ENCODE measurements around the gene UROD.

Gene UROD

GRCh38 chr1:45010855-45011811, 921 bp upstream of the UROD start, which contains the start of gene HECTD3:
Gene HECTD3 (minus strand): TSS chr1:45011324. CDS start chr1:45011257, 67 bp downstream.
- Histone ChIP-seq H3K9me2 (replicated peaks; ENCODE audit: insufficient read depth, low read length) (no peaks in the 10 kb centered on the region), H4K20me1 (ENCODE audit: insufficient read depth, low read length) (no peaks in the 10 kb centered on the region), H3K4me1 (ENCODE audit: low read length) (peaks cover 11% of the 10 kb centered on the region), H3K9me3 (replicated peaks; ENCODE audit: insufficient read depth, low read length) (no peaks in the 10 kb centered on the region), H3F3A (ENCODE audit: insufficient read depth, low read length) (peaks cover 10% of the 10 kb centered on the region; the same call in 1 of the 2 replicates), H3K9ac (ENCODE audit: low read length) (peak within 1 kb of the TSS; percentile 67), H3K4me2 (ENCODE audit: low read depth, low read length) (peak within 1 kb of the TSS; percentile 65), H3K79me2 (ENCODE audit: low read length) (peaks cover 31% of the 10 kb centered on the region), H2AFZ (ENCODE audit: low read length) (peak within 1 kb of the TSS; percentile 97), H3K27me3 (replicated peaks; ENCODE audit: insufficient read depth, low read length) (no peaks in the 10 kb centered on the region), H3K27ac (ENCODE audit: low read length) (peak within 1 kb of the TSS; percentile 36; the same call in 1 of the 2 replicates), H3K36me3 (replicated peaks; ENCODE audit: insufficient read depth, low read length) (no peaks in the 10 kb centered on the region), H3K4me3 (ENCODE audit: low read length) (peak within 1 kb of the TSS; percentile 75)
- peak; percentile 88 for DNase-seq
- TF ChIP-seq EZH2 (optimal IDR thresholded peaks at IDR 0.05; ENCODE audit: low read depth, low read length) (no peak), EZH2phosphoT487 (IDR thresholded peaks at IDR 0.05; ENCODE audit: low read length) (no peak), CTCF (IDR thresholded peaks at IDR 0.05; ENCODE audit: low read length) (no peak)

- Histone ChIP-seq H3F3A (ENCODE audit: insufficient read depth, low read length) (peaks cover 10% of the 10 kb centered on the region; the same call in 1 of the 2 replicates), H3K79me2 (ENCODE audit: low read length) (peaks cover 31% of the 10 kb centered on the region), H3K9ac (ENCODE audit: low read length) (peak overlapping the region; percentile 67), H3K4me1 (ENCODE audit: low read length) (peaks cover 11% of the 10 kb centered on the region), H3K27ac (ENCODE audit: low read length) (no peak overlapping the region), H4K20me1 (ENCODE audit: insufficient read depth, low read length) (no peaks in the 10 kb centered on the region), H3K36me3 (replicated peaks; ENCODE audit: insufficient read depth, low read length) (no peaks in the 10 kb centered on the region), H3K9me3 (replicated peaks; ENCODE audit: insufficient read depth, low read length) (no peaks in the 10 kb centered on the region), H3K9me2 (replicated peaks; ENCODE audit: insufficient read depth, low read length) (no peaks in the 10 kb centered on the region), H3K27me3 (replicated peaks; ENCODE audit: insufficient read depth, low read length) (no peaks in the 10 kb centered on the region), H3K4me3 (ENCODE audit: low read length) (peak overlapping the region; percentile 75), H2AFZ (ENCODE audit: low read length) (peak overlapping the region; percentile 97), H3K4me2 (ENCODE audit: low read depth, low read length) (peak overlapping the region; percentile 65)
- DNase-seq, result peak; percentile 50
- TF ChIP-seq EZH2phosphoT487 (IDR thresholded peaks at IDR 0.05; ENCODE audit: low read length) (no peak), CTCF (IDR thresholded peaks at IDR 0.05; ENCODE audit: low read length) (no peak), EZH2 (optimal IDR thresholded peaks at IDR 0.05; ENCODE audit: low read depth, low read length) (no peak)
Observed at GRCh38 chr1:45012639-45013278, 705 bp downstream of the UROD start.

DNA sequence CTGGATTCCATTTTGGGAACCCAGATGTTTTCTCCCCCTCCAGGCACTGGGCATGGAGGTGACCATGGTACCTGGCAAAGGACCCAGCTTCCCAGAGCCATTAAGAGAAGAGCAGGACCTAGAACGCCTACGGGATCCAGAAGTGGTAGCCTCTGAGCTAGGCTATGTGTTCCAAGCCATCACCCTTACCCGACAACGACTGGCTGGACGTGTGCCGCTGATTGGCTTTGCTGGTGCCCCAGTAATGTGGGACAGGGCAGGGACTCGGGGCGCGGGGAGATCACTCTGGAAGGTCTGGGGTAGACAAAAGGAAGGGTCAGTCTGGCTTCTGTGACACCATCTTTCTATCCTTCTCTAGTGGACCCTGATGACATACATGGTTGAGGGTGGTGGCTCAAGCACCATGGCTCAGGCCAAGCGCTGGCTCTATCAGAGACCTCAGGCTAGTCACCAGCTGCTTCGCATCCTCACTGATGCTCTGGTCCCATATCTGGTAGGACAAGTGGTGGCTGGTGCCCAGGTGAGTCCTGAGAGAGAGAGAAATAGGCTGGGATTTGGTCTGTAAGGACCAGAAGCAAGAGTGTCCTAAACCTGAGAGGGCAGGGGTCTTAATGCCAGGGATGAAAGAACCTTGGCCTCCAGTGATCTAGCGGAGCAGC, 1.6 kb downstream of the UROD start:
- TF ChIP-seq EZH2 (optimal IDR thresholded peaks at IDR 0.05; ENCODE audit: low read depth, low read length) (no peak), EZH2phosphoT487 (IDR thresholded peaks at IDR 0.05; ENCODE audit: low read length) (no peak), CTCF (IDR thresholded peaks at IDR 0.05; ENCODE audit: low read length) (no peak)
- no peaks in the 10 kb centered on the region for H3K9me3 ChIP-seq (replicated peaks; ENCODE audit: insufficient read depth, low read length)
- peaks cover 10% of the 10 kb centered on the region; the same call in 1 of the 2 replicates for H3F3A ChIP-seq (ENCODE audit: insufficient read depth, low read length)
- no peak overlapping the region for H3K9ac ChIP-seq (ENCODE audit: low read length)
- no peak for DNase-seq
- H3K36me3 ChIP-seq (replicated peaks; ENCODE audit: insufficient read depth, low read length), result no peaks in the 10 kb centered on the region
- no peak overlapping the region for H2AFZ ChIP-seq (ENCODE audit: low read length)
- H3K9me2 ChIP-seq (replicated peaks; ENCODE audit: insufficient read depth, low read length), result no peaks in the 10 kb centered on the region
- H3K4me2 ChIP-seq (ENCODE audit: low read depth, low read length), result peak overlapping the region; percentile 65; the same call in 1 of the 2 replicates
- no peak overlapping the region for H3K4me3 ChIP-seq (ENCODE audit: low read length)
- peaks cover 11% of the 10 kb centered on the region for H3K4me1 ChIP-seq (ENCODE audit: low read length)
- H3K79me2 ChIP-seq (ENCODE audit: low read length), result peaks cover 31% of the 10 kb centered on the region
- H3K27ac ChIP-seq (ENCODE audit: low read length), result no peak overlapping the region
- H4K20me1 ChIP-seq (ENCODE audit: insufficient read depth, low read length), result no peaks in the 10 kb centered on the region
- H3K27me3 ChIP-seq (replicated peaks; ENCODE audit: insufficient read depth, low read length), result no peaks in the 10 kb centered on the region

Measured in MM.1S (cell line).